Non-pigmented ciliary epithelial cell (primary cell): Measurements from ENCODE around the gene HAUS7.

Experiments used
- DNase-seq: peaks from one replicate; pipeline ENCODE4 v3.0.0-alpha.2; 2010; ENCODE audit warnings: low read depth

The HAUS7 gene

GRCh38 chrX:153499341-153499740, 29.0 kb upstream of the HAUS7 start:
- no peak for DNase-seq

GRCh38 chrX:153498453-153498852, 28.1 kb upstream of the HAUS7 start:
- DNase-seq, result no peak

GRCh38 chrX:153496590-153496959, 26.2 kb upstream of the HAUS7 start:
- no peak for DNase-seq

DNA sequence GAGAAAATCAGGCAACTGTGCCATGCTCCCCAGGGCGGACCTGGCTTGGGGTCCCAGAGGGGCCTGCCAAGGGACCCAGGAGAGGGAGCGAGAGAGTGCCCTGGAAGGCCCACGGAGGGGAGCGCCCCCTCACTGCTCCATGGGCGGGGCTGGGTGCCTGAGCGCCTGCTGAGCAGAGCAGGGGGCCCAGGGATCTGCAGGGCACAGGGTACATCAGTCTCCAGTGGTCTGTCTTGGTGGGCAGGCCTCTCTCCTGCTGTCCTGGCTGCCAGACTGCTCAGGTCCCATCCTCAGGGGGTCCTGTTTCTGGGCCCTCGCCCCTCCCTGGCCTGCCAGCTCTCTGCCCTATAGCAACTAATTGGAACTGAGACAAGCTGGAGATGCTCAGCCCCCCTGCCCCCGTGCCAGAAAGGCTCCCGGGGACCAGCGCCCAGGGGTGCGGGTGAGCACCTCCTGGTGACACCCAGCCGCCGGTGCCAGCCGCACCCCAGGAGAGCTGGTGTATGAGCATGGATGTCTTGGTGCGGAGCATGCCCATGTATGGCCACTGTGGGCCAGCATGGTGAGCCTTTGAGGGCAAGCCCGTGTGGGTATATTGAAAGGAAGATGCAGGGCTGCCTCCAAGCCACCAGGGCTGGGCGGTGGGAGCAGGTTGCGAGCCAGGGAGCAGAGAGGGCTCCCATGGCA, 25.7 kb upstream of the HAUS7 start:
- DNase-seq, result no peak

DNA sequence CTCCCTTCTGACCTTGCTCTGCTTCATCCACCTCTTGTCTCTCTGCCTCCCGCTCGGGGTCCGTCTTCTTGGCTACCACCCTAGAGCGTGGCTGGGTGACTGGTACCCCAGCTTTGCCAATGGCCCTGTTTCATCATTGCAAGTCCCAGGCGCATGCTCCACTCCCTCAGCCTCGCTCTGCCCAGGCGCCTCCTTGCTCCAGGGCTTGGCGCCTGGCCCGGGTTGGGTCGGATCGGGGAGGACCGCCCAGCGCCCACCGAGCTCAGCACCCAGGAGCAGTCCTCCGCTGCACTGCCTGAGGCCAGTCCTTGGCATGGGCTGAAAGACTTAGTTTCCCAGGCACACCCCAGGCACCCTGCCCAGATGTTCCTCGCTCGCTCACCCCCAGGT, 25.0 kb upstream of the HAUS7 start:
- no peak for DNase-seq

GRCh38 chrX:153494541-153495361, 24.4 kb upstream of the HAUS7 start, which contains the start of gene BGN:
BGN (plus strand) TSS chrX:153494980; CDS start chrX:153504632, 9,652 bp downstream.
- no peak for DNase-seq

- DNase-seq, result no peak
These were observed 23.7 kb upstream of the HAUS7 start for GRCh38 chrX:153494061-153494460.

GRCh38 chrX:153493085-153493484, 22.7 kb upstream of the HAUS7 start:
- DNase-seq, result no peak

- no peak for DNase-seq
These were observed 22.2 kb upstream of the HAUS7 start for GRCh38 chrX:153492543-153492942.

DNA sequence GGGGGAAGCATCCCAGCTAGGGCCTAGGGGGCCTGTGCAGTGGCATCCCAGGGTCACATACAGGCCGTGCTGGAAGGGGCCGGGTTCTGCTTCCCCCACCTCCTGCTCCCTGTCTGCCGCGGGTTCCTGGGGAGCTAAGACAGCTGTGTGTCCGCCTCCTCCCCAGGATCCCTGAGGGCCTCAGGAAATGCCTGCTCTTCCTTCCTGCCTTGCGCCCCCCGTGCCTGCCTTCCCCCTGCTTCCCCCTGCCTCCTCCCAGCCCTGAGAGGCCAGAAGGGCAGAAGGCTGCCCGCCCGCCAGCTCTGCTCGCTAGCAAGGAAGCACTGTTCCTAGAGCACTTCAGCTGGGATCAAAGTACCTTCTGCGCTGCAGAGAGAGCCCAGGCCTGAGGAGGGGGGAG, 21.5 kb upstream of the HAUS7 start:
- no peak for DNase-seq

DNA sequence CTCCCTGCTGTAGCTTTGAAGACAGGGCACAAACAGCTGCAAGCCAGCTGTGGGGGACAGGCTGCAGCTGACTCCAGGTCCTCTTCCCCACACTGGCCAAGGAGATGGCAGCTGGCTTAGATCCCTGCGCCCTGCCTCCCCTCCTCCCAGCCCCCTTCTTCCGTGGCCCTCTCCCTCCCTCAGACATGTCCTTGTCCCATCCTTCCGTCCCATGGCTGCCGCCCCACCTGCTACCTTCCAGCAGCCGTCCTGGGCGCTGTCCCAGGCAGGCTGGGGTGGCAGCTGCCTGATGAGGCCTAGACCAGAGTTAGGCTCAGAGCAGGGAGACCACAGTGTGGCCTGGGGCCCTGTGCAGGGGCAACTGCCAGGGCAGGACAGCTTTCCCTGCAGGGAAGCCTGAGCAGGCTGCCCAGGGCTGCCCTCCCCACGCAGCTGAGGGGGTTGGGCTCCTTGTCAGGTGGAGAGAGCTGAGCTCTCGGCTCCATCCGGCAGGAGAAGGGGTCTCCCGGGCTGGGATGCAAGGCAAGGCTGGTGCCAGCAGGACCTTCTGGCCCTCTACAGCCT, 21.1 kb upstream of the HAUS7 start:
- DNase-seq, result no peak

DNA sequence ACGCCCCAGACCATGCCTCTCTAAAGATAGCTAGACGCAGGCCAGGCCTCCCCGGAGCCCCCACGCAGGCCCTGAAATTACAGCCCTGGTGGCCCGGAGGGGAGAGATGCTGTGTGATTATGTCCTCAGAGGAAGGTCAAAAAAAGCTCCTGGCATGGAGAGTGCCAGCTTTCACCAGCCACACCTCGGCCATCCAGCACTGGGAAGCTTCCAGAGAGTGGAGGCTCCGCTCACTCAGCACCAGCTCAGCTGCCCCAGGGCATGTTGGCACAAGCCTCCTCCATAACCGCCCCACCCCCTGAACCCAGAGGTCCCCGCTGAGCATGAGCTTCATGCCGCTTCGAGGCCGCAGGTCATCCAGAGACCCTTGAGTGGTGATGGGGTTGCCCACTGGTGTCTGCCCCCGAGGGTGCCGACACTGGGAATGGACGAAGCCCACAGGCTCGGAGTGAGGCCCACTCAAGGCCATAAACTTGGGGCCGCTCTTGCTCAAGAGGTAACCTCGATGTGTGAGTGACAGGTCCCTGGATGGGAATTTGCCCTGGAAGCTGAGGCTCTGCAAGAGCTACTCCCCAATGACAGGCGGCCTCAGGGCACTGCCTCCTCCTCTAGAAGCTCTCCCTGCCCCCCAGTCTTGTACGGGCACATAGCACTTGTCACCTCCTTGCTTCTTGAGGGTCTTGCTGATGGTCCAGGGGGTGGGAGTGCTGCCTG, 20.0 kb upstream of the HAUS7 start:
- no peak for DNase-seq

DNA sequence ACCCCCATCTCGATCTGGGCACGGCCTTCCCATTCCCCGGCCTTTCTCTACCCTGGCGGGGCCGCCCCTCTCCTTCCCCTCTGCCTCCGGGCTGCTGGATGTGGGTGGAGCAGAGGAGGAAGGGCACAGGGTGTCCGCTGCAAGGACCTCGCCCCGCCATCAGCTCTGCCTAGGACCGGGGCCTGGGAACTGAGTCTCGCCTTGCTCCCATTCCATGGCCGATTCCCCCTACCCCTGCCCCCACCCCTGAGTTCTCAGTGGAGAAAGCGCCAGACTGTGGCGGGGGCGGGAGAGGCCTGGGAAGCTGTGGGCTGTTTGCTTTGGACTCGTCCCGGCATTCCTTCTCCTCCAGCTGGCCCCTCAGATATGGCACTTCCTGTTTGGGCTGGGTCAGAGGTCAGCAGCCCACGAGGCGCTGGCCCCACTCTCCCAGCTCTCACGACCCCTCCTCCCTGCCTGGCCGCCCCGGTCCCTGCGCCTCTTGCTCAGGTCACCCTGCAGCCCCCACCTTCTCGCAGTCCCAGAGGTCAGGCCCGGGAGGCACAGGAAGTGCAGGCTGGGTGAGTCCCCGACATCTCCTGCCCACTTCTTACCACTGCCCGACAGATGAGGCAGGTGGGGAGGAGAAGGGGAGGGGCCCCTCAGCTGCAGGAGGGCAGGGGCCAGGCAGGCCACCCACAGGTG, 18.0 kb upstream of the HAUS7 start:
- no peak for DNase-seq

- no peak for DNase-seq
These were observed 17.3 kb upstream of the HAUS7 start for GRCh38 chrX:153487590-153488071.

DNA sequence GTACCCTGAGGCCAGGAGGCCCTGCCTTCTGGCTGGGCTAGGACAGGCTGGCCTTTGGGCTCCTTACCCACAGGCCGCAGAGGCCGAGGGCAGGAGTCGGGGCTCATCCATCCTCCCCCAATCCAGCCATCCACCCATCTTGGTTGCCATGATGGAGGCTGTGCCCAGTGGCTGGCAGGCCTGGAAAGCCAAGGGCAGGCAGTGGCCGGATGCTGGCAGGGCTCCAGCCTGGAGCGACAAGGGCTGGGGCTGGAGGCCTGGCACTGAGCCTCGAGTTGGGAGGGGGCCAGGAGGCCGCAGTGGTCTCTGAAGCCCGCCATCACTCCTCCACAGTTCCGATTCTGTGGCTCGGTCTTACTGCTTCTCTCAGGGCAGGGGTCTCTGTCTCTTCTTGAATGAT, 15.8 kb upstream of the HAUS7 start:
- DNase-seq, result no peak

GRCh38 chrX:153485396-153486080, 15.2 kb upstream of the HAUS7 start:
- no peak for DNase-seq

DNA sequence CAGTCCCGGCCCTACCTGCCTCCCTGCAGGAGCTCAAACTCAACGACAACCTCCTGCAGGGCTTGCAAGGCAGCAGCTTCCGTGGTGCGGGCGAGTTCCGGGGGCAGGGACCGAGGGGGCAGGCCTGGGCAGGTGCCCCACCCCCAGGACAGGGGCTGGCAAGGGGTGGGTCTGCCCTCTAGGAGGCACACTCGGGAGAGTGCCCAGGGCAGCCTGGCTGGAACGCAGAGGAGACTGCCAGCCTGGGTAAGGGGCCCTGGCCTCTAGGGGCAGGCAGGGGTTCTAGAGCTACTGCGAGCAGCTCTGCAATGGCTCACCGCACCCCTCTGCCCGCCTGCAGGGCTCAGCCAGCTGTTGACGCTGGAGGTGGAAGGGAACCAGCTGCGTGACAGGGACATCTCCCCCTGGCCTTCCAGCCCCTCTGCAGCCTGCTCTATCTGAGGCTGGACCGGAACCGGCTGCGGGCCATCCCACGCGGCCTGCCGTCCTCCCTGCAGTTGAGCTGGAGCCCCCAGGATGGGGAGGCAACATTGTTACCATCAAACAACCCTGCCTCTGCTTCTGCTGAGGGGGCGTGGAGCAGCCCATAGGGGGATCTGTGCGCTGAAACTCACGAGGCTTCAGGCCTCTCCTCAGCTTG, 12.1 kb upstream of the HAUS7 start:
- DNase-seq, result no peak

- DNase-seq, result no peak
These were observed 10.7 kb upstream of the HAUS7 start for GRCh38 chrX:153481043-153481442.

GRCh38 chrX:153478746-153479145, 8.4 kb upstream of the HAUS7 start:
- DNase-seq, result no peak

DNA sequence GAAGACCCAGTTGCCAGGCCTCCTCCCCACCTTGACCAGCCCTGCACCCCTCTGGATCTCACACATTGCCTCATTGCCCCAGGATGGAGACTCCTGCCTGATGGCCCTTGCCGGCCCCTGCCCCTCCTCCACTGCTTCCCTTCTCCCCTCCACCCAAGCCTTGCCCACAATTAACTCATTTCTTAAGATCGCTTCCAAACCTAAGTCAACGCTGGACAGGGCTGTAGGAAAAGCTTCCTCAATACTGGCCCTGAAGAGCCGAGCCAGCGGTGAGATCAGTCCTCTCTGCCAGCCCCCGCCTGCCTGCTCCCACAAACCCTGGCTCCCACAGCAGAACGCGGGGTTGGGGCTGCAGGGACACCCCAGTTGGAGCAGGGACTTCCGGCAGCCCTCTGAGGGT, 7.5 kb upstream of the HAUS7 start:
- no peak for DNase-seq

- DNase-seq, result no peak
These were observed 7.0 kb upstream of the HAUS7 start for GRCh38 chrX:153477364-153477857.
